A549 treated with dexamethasone at 1 μM for 4 hours (cell line): Measurements from ENCODE around the gene VWA2. TPM values are rescaled to one million over a fixed set of nuclear protein-coding genes. Genes with fewer than 3 reads are reported as not detected.

Source experiments
- total RNA-seq: library from RNA; stranded (reverse); fragments of 200-300 nt; extraction: Qiagen RNA extraction; gene quantifications from 5 replicates; pipeline ENCODE4 v1.2.3, GENCODE V29; 2022

The VWA2 gene, protein sequence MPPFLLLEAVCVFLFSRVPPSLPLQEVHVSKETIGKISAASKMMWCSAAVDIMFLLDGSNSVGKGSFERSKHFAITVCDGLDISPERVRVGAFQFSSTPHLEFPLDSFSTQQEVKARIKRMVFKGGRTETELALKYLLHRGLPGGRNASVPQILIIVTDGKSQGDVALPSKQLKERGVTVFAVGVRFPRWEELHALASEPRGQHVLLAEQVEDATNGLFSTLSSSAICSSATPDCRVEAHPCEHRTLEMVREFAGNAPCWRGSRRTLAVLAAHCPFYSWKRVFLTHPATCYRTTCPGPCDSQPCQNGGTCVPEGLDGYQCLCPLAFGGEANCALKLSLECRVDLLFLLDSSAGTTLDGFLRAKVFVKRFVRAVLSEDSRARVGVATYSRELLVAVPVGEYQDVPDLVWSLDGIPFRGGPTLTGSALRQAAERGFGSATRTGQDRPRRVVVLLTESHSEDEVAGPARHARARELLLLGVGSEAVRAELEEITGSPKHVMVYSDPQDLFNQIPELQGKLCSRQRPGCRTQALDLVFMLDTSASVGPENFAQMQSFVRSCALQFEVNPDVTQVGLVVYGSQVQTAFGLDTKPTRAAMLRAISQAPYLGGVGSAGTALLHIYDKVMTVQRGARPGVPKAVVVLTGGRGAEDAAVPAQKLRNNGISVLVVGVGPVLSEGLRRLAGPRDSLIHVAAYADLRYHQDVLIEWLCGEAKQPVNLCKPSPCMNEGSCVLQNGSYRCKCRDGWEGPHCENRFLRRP
- total RNA-seq, result 0.05 to 0.06 TPM (median 0.06 TPM) in 3 of 5 replicates, not detected in the others

DNA sequence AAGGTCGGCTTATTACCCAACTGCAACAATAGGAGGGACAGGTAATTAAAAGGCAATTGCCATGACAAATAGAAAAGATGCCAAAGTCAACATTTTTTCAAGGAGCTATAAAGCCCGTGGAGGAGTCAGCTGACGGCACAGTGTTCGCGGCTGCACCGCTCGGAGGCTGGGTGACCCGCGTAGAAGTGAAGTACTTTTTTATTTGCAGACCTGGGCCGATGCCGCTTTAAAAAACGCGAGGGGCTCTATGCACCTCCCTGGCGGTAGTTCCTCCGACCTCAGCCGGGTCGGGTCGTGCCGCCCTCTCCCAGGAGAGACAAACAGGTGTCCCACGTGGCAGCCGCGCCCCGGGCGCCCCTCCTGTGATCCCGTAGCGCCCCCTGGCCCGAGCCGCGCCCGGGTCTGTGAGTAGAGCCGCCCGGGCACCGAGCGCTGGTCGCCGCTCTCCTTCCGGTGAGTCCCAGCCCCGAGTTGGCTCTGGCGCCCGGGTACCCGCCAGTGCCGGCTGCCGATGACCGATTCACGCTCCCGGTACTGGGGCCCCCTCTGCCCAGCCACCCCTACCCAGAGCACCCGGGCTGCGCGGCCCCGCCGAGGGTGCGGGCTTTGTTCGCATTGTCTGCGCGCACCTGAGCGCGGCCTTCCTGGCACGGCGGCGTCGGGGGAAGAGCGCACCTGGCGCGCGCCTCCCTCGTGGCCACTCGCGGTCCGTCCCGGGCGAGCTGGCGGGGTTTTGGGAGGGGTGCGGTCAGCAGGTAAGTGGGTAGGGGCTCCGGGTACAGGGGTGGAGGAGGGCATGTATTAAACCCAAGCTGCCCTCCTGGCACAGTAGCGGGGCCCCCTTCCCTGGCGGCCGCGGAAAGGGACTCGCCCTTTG lies at the start of gene VWA2:
Gene VWA2, plus strand, starts transcription at position 138 of the 877 bp plus-strand sequence. CDS start 9,460 bp downstream, outside the sequence.

Other genes starting within 250 kb of the VWA2 start
- 0.95 to 1.5 TPM (median 1.3 TPM) in 5 replicates for gene ADRB1, start 195.4 kb upstream of the VWA2 start, total RNA-seq
- 4.0 to 7.3 TPM (median 5.9 TPM) in 5 replicates for gene CCDC186, start 65.1 kb upstream of the VWA2 start, total RNA-seq
- not detected in 5 replicates for gene TDRD1, start 59.9 kb upstream of the VWA2 start, total RNA-seq
- gene AFAP1L2, start 165.2 kb downstream of the VWA2 start, total RNA-seq, result 20.2 to 24.3 TPM (median 21.7 TPM) in 5 replicates